Measurements from ENCODE around the gene ASB6. TPM values are rescaled to one million over a fixed set of nuclear protein-coding genes. Genes with fewer than 3 reads are reported as not detected.

The ASB6 gene
- total RNA-seq, 1 donor from 2014 or later, result 9.2 TPM

DNA sequence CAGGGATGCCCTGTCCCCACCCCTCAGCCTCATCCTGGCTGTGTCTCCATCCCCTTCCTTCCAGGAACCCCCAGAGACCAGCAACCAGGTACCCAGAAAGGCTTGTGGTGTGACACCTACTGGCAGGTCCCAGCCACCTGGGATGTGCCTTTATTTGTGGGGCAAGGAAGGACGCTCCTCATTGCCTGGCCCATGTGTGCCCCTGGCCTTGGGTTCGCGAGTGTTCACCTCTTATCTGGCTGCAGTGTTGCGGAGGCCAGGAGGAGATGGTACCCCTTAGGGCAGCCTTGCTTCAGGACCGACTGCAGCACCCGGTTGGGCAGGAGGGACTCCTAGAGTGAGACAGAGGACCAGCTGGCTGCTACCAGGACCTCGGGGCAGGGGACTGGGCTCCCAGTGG lies 29.8 kb downstream of the ASB6 start:
- Histone ChIP-seq H3K9ac (no peak overlapping the region), H4K20me1 (ENCODE audit: low read depth) (no peaks in the 10 kb centered on the region), H3F3A (ENCODE audit: low read depth) (peaks cover 31% of the 10 kb centered on the region), H3K4me2 (no peak overlapping the region), H3K27ac (no peak overlapping the region), H2AFZ (replicated peaks) (no peak overlapping the region), H3K9me3 (ENCODE audit: low read depth) (no peaks in the 10 kb centered on the region), H3K4me3 (no peak overlapping the region), H3K36me3 (no peaks in the 10 kb centered on the region), H3K4me1 (peaks cover 21% of the 10 kb centered on the region), H3K27me3 (no peaks in the 10 kb centered on the region), H3K79me2 (ENCODE audit: low read depth) (no peaks in the 10 kb centered on the region)
- Mint-ChIP-seq H3K36me3 (no peaks in the 10 kb centered on the region), H3K27ac (no peak overlapping the region), H3K4me1 (peaks cover 36% of the 10 kb centered on the region), H3K4me3 (no peak overlapping the region), H3K27me3 (ENCODE audit: insufficient read depth, low read depth) (peaks cover 6% of the 10 kb centered on the region), H3K9me3 (no peaks in the 10 kb centered on the region)
- DNase-seq (ENCODE audit: low spot score), result no peak
- TF ChIP-seq EZH2phosphoT487 (IDR thresholded peaks at IDR 0.05), result no peak
- TF ChIP-seq, protein P1, sequence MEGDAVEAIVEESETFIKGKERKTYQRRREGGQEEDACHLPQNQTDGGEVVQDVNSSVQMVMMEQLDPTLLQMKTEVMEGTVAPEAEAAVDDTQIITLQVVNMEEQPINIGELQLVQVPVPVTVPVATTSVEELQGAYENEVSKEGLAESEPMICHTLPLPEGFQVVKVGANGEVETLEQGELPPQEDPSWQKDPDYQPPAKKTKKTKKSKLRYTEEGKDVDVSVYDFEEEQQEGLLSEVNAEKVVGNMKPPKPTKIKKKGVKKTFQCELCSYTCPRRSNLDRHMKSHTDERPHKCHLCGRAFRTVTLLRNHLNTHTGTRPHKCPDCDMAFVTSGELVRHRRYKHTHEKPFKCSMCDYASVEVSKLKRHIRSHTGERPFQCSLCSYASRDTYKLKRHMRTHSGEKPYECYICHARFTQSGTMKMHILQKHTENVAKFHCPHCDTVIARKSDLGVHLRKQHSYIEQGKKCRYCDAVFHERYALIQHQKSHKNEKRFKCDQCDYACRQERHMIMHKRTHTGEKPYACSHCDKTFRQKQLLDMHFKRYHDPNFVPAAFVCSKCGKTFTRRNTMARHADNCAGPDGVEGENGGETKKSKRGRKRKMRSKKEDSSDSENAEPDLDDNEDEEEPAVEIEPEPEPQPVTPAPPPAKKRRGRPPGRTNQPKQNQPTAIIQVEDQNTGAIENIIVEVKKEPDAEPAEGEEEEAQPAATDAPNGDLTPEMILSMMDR (IDR thresholded peaks at IDR 0.05), result no peak
- no peak for TF ChIP-seq EZH2 (IDR thresholded peaks at IDR 0.05)

DNA sequence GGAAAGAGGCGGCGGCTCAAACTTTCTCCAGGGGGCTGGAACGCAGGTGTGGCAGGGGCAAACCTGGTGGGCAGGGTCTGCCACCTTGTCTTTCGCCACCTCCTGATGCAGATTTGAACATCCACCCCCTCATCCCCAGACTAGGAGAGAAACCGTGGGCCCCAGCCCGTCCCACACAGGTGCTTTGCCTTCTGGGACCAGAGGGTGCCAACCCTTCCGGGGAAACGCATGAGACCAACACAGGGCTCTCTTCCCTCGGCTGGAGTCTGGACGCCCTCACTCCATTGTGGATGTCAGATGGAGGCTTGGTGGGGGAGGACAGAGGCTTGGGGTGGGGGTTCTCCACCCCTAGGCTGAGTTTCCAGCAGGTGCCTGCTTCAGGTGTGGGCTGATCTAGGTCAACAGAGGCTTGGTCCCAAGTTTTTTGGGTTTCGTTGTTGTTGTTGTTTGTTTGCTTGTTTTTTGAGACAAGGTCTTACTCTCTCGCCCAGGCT lies 30.6 kb downstream of the ASB6 start:
- peaks cover 21% of the 10 kb centered on the region for H3K4me1 ChIP-seq
- TF ChIP-seq EZH2 (IDR thresholded peaks at IDR 0.05), result no peak
- TF ChIP-seq, protein P1 (IDR thresholded peaks at IDR 0.05), result no peak
- no peak for TF ChIP-seq EZH2phosphoT487 (IDR thresholded peaks at IDR 0.05)
- H3K27me3 ChIP-seq, result no peaks in the 10 kb centered on the region
- Mint-ChIP-seq H3K27me3 (ENCODE audit: insufficient read depth, low read depth) (peaks cover 8% of the 10 kb centered on the region), H3K4me3 (no peak overlapping the region), H3K27ac (no peak overlapping the region), H3K4me1 (peaks cover 44% of the 10 kb centered on the region), H3K9me3 (no peaks in the 10 kb centered on the region), H3K36me3 (no peaks in the 10 kb centered on the region)
- H3K9ac ChIP-seq, result no peak overlapping the region
- H3K4me3 ChIP-seq, result no peak overlapping the region
- H2AFZ ChIP-seq (replicated peaks), result no peak overlapping the region
- H3K4me2 ChIP-seq, result peak overlapping the region; percentile 88
- DNase-seq (ENCODE audit: low spot score), result no peak
- no peaks in the 10 kb centered on the region for H4K20me1 ChIP-seq (ENCODE audit: low read depth)
- H3K27ac ChIP-seq, result no peak overlapping the region
- H3K36me3 ChIP-seq, result no peaks in the 10 kb centered on the region
- no peaks in the 10 kb centered on the region for H3K79me2 ChIP-seq (ENCODE audit: low read depth)
- no peaks in the 10 kb centered on the region for H3K9me3 ChIP-seq (ENCODE audit: low read depth)
- H3F3A ChIP-seq (ENCODE audit: low read depth), result peaks cover 36% of the 10 kb centered on the region

DNA sequence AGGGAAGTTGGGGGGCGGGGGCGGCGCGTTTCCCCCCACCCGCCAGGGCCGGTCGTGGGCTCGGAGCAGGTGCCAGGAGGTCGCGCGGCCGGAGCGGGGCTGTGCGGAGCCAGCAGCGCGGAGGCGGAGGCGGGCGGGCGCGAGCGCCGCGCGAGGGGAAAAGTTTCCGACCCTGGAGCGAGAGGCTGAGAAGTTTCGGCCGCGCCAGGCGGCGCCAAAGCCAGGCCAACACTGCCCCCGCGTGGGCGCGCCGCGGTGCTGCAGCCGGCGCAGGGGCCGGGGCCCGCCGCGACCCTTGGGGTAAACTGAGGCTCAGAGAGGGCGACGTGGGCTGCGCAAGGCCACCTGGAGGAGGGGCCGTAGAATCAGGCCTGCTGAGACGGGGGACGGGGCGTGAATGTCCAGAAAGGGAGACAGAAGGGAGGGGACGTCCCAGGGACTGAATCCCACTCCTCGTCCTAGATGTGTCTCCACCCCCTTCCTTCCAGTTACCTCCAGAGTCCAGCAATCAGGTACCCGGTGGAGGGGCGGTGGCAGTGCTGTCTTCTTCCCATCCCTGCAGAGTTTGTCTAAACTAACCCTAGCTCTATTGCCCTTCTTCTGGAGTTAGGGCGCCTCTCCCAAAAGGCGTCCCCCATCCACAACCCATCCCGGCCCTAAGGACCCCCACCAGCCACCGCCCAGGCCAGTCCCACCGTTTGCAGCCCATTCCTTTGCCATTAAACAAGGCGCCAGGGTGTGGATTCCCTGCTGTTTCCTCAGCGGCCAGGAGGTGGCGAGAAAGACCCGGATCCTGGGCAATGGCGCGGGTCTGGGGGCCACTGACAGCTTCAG lies 31.3 kb downstream of the ASB6 start:
- TF ChIP-seq EZH2 (IDR thresholded peaks at IDR 0.05), result no peak
- TF ChIP-seq, protein P1 (IDR thresholded peaks at IDR 0.05), result peak; percentile 82
- no peak overlapping the region for H3K27ac ChIP-seq
- peaks cover 50% of the 10 kb centered on the region for H3K4me1 Mint-ChIP-seq
- peaks cover 40% of the 10 kb centered on the region for H3F3A ChIP-seq (ENCODE audit: low read depth)
- no peaks in the 10 kb centered on the region for H3K9me3 Mint-ChIP-seq
- H3K9ac ChIP-seq, result no peak overlapping the region
- H3K9me3 ChIP-seq (ENCODE audit: low read depth), result no peaks in the 10 kb centered on the region
- H4K20me1 ChIP-seq (ENCODE audit: low read depth), result no peaks in the 10 kb centered on the region
- peak; percentile 91 for DNase-seq (ENCODE audit: low spot score)
- peak overlapping the region; percentile 80 for H3K4me3 Mint-ChIP-seq
- H3K4me1 ChIP-seq, result peaks cover 21% of the 10 kb centered on the region
- H3K27me3 ChIP-seq, result no peaks in the 10 kb centered on the region
- H3K27ac Mint-ChIP-seq, result no peak overlapping the region
- no peaks in the 10 kb centered on the region for H3K79me2 ChIP-seq (ENCODE audit: low read depth)
- no peak overlapping the region for H2AFZ ChIP-seq (replicated peaks)
- peak overlapping the region; percentile 66 for H3K4me3 ChIP-seq
- no peaks in the 10 kb centered on the region for H3K36me3 ChIP-seq
- H3K27me3 Mint-ChIP-seq (ENCODE audit: insufficient read depth, low read depth), result peaks cover 9% of the 10 kb centered on the region
- H3K4me2 ChIP-seq, result peak overlapping the region; percentile 88
- no peaks in the 10 kb centered on the region for H3K36me3 Mint-ChIP-seq

All from neural progenitor cell (in vitro differentiated cells).